ENCODE results near the gene RASSF8. TPM values are rescaled to one million over a fixed set of nuclear protein-coding genes. Genes with fewer than 3 reads are reported as not detected.

RASSF8 gene
- total RNA-seq, 1 donor from 2014 or later: 74.3 TPM

- H3K4me3 Mint-ChIP-seq (ENCODE audit: unreplicated experiment): peak overlapping the region; percentile 77
- H3K36me3 Mint-ChIP-seq (ENCODE audit: unreplicated experiment): no peaks in the 10 kb centered on the region
- no peak for DNase-seq (ENCODE audit: extremely low spot score, unreplicated experiment)
- TF ChIP-seq, protein P1, sequence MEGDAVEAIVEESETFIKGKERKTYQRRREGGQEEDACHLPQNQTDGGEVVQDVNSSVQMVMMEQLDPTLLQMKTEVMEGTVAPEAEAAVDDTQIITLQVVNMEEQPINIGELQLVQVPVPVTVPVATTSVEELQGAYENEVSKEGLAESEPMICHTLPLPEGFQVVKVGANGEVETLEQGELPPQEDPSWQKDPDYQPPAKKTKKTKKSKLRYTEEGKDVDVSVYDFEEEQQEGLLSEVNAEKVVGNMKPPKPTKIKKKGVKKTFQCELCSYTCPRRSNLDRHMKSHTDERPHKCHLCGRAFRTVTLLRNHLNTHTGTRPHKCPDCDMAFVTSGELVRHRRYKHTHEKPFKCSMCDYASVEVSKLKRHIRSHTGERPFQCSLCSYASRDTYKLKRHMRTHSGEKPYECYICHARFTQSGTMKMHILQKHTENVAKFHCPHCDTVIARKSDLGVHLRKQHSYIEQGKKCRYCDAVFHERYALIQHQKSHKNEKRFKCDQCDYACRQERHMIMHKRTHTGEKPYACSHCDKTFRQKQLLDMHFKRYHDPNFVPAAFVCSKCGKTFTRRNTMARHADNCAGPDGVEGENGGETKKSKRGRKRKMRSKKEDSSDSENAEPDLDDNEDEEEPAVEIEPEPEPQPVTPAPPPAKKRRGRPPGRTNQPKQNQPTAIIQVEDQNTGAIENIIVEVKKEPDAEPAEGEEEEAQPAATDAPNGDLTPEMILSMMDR (IDR thresholded peaks at IDR 0.05): no peak
- no peak overlapping the region for H3K27ac Mint-ChIP-seq (ENCODE audit: unreplicated experiment)
- H3K27me3 Mint-ChIP-seq (ENCODE audit: unreplicated experiment): peaks cover 4% of the 10 kb centered on the region
- H3K4me1 Mint-ChIP-seq (ENCODE audit: unreplicated experiment): peaks cover 32% of the 10 kb centered on the region
- H3K9me3 Mint-ChIP-seq (ENCODE audit: unreplicated experiment): no peaks in the 10 kb centered on the region
Observed at GRCh38 chr12:26112703-26113147, 154.2 kb downstream of the RASSF8 start.

DNA sequence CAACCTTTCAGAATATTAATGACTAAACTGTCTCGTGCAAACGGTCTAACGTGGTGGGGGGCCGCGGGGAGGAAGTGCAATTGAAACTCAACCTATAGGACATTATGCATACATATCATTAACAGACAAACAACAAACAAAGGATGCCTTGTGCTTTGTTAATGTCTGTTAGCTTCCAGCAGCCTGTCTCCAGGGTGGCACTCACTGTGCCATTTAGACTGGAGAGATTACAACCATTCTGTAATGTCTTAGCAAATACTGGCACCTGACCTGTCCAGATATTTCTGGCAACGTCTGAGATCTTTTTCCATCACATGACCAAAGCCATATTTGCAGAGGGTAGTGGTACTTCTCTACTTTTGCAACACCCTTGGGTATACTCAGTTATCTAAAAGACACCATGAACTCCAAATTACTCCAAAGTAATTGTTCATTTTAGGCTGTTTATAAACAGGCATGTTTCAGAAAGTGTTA, 154.7 kb downstream of the RASSF8 start:
- TF ChIP-seq, protein P1 (IDR thresholded peaks at IDR 0.05): no peak
- Mint-ChIP-seq H3K4me3 (ENCODE audit: unreplicated experiment) (peak overlapping the region; percentile 77), H3K9me3 (ENCODE audit: unreplicated experiment) (no peaks in the 10 kb centered on the region), H3K4me1 (ENCODE audit: unreplicated experiment) (peaks cover 32% of the 10 kb centered on the region), H3K36me3 (ENCODE audit: unreplicated experiment) (no peaks in the 10 kb centered on the region), H3K27me3 (ENCODE audit: unreplicated experiment) (peaks cover 4% of the 10 kb centered on the region), H3K27ac (ENCODE audit: unreplicated experiment) (no peak overlapping the region)
- no peak for DNase-seq (ENCODE audit: extremely low spot score, unreplicated experiment)

DNA sequence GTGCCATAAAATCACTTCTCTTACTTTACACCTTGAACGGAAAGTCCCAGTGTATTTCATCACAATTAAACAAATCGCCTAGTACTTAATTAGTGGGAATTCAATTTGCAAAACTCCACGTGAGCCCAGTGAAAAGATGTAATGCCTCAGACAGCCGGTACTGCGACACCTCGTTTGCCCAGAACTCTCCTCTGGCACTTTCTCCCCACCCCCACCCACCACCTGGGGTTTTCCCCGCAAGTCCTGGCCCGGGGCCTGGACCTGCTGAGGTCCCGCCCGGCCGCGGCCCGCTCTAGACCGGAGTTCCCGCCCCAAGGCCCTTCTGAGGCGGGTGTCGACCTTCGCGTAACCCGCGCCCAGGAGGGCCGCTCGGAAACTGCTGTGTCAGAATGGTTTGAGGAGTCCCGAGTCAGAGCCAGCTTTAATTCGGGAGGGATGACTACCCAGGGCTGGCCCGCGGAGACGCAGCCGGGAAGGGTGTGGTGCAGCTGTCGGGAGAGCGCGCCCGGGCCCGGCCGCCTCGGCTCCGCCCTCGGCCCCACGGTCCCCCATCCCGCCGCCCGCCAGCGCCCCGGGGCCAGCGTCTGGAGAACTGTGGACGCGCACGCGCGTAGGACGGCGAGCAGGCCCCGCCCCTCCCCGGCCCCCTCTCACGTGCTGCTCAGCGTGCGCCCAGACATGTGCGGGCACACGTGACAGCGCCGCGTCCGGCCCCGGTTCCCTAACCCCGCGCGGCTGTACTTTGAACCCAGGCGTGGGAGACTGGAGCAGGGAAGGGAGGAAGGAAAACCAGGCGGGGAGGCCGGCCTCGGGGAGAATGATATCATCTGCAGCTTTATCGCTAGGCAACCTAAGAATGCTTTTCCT, 155.6 kb downstream of the RASSF8 start:
- peak overlapping the region; percentile 77 for H3K4me3 Mint-ChIP-seq (ENCODE audit: unreplicated experiment)
- H3K9me3 Mint-ChIP-seq (ENCODE audit: unreplicated experiment): no peaks in the 10 kb centered on the region
- no peaks in the 10 kb centered on the region for H3K36me3 Mint-ChIP-seq (ENCODE audit: unreplicated experiment)
- peaks cover 32% of the 10 kb centered on the region for H3K4me1 Mint-ChIP-seq (ENCODE audit: unreplicated experiment)
- peak; percentile 96 for DNase-seq (ENCODE audit: extremely low spot score, unreplicated experiment)
- H3K27ac Mint-ChIP-seq (ENCODE audit: unreplicated experiment): peak overlapping the region; percentile 88
- TF ChIP-seq, protein P1 (IDR thresholded peaks at IDR 0.05): peak; percentile 38
- H3K27me3 Mint-ChIP-seq (ENCODE audit: unreplicated experiment): peaks cover 4% of the 10 kb centered on the region

GRCh38 chr12:26114720-26115401, 156.4 kb downstream of the RASSF8 start:
- H3K27ac Mint-ChIP-seq (ENCODE audit: unreplicated experiment): peak overlapping the region; percentile 88
- peaks cover 28% of the 10 kb centered on the region for H3K4me1 Mint-ChIP-seq (ENCODE audit: unreplicated experiment)
- TF ChIP-seq, protein P1 (IDR thresholded peaks at IDR 0.05): no peak
- H3K9me3 Mint-ChIP-seq (ENCODE audit: unreplicated experiment): no peaks in the 10 kb centered on the region
- H3K27me3 Mint-ChIP-seq (ENCODE audit: unreplicated experiment): peaks cover 8% of the 10 kb centered on the region
- H3K4me3 Mint-ChIP-seq (ENCODE audit: unreplicated experiment): peak overlapping the region; percentile 77
- DNase-seq (ENCODE audit: extremely low spot score, unreplicated experiment): no peak
- H3K36me3 Mint-ChIP-seq (ENCODE audit: unreplicated experiment): no peaks in the 10 kb centered on the region
